GM19397 (cell line): Measurements from ENCODE around the gene TAF12.
"Not testable (repeated sequence)": the region's sequence is repeated elsewhere in the genome, so short reads cannot be mapped to it uniquely, and the experiment has no call there.

ENCODE experiments used
- ATAC-seq: cut with Tn5 transposase; IDR thresholded peaks from one replicate; pipeline ENCODE4 v1.9.1; 2021; ENCODE audit warnings: mild to moderate bottlenecking, moderate library complexity; ENCODE audit not compliant: unreplicated experiment

TAF12 gene

GRCh38 chr1:28642847-28643635, at the start of gene TAF12:
TAF12 (minus strand) TSS chr1:28643067; CDS start chr1:28622081, 20,986 bp downstream.
- peak; percentile 83 for ATAC-seq

GRCh38 chr1:28691627-28692026, 48.8 kb upstream of the TAF12 start:
- not testable (repeated sequence) for ATAC-seq

- no peak for ATAC-seq
These were observed 42.1 kb upstream of the TAF12 start for GRCh38 chr1:28684937-28685336.

- ATAC-seq, result no peak
These were observed 40.0 kb upstream of the TAF12 start for GRCh38 chr1:28682840-28683239.

GRCh38 chr1:28680151-28680550, 37.3 kb upstream of the TAF12 start:
- no peak for ATAC-seq

- ATAC-seq, result no peak
These were observed 33.0 kb upstream of the TAF12 start for GRCh38 chr1:28675924-28676257.

GRCh38 chr1:28672971-28673370, 30.1 kb upstream of the TAF12 start:
- not testable (repeated sequence) for ATAC-seq

GRCh38 chr1:28671254-28671780, 28.4 kb upstream of the TAF12 start:
- ATAC-seq, result no peak

- ATAC-seq, result peak; percentile 57
These were observed 26.3 kb upstream of the TAF12 start for GRCh38 chr1:28668956-28669723.

- ATAC-seq, result peak; percentile 85
These were observed 25.5 kb upstream of the TAF12 start, which contains the start of gene GMEB1 for GRCh38 chr1:28668191-28668955. GMEB1 (plus strand) TSS chr1:28668784; CDS start chr1:28683613, 14,829 bp downstream.

GRCh38 chr1:28666806-28667205, 23.9 kb upstream of the TAF12 start:
- ATAC-seq, result no peak

- ATAC-seq, result no peak
These were observed 21.1 kb upstream of the TAF12 start for GRCh38 chr1:28663871-28664470.

- no peak for ATAC-seq
These were observed 13.5 kb upstream of the TAF12 start for GRCh38 chr1:28656335-28656734.

GRCh38 chr1:28655448-28656311, 12.8 kb upstream of the TAF12 start:
- ATAC-seq, result not testable (repeated sequence)

- ATAC-seq, result not testable (repeated sequence)
These were observed 11.0 kb upstream of the TAF12 start for GRCh38 chr1:28653870-28654269.

- ATAC-seq, result not testable (repeated sequence)
These were observed 10.2 kb upstream of the TAF12 start for GRCh38 chr1:28653063-28653462.

GRCh38 chr1:28648474-28649198, 5.8 kb upstream of the TAF12 start, which contains the start of gene RNU11:
RNU11 (plus strand) TSS chr1:28648600.
- peak; percentile 75 for ATAC-seq

GRCh38 chr1:28648008-28648473, 5.2 kb upstream of the TAF12 start:
- peak; percentile 69 for ATAC-seq

GRCh38 chr1:28646040-28646439, 3.2 kb upstream of the TAF12 start:
- ATAC-seq, result no peak
